B cell (primary cell): ENCODE measurements around the gene RFX2. TPM values are rescaled to one million over a fixed set of nuclear protein-coding genes. Genes with fewer than 3 reads are reported as not detected.

Experiments
- ATAC-seq: fragments of 200-7000 bp; cut with Tn5 transposase; one replicate; pipeline ENCODE4 v1.10.0; 2021; ENCODE audit warnings: low read depth, mild to moderate bottlenecking, moderate number of reproducible peaks, moderate library complexity
- CTCF ChIA-PET: fragments of 350-600 bp; sonication (Branson Sonifier 250); formaldehyde crosslinking; loops from one replicate; lab custom pipeline; 2021; ENCODE audit warnings: antibody characterized with exemption, inconsistent platforms; lab: Charles Lee
- POLR2A ChIA-PET: fragments of 350-600 bp; sonication (Branson Sonifier 250); formaldehyde crosslinking; loops from one replicate; lab custom pipeline; 2021; ENCODE audit warnings: antibody characterized with exemption; lab: Charles Lee
- DNase-seq: peaks from one replicate; pipeline ENCODE4 v3.0.0; 2013
- H2AFZ ChIP-seq: 2 replicates; pipeline ENCODE4 v1.6.1; 2012; ENCODE audit warnings: mild to moderate bottlenecking, low read depth, low read length; ENCODE audit not compliant: insufficient read depth, poor library complexity, severe bottlenecking
- H3K27ac ChIP-seq, 2 donors: 1 replicate in 1 of 2; 2 replicates in 1 of 2; pipeline ENCODE4 v1.5.1; 2012 to 2013; ENCODE audit warnings: low read length in 2 of 2, mild to moderate bottlenecking in 2 of 2, moderate library complexity in 1 of 2
- H3K27me3 ChIP-seq, 4 experiments: fragments of 200-600 bp in 1 of 4; sonication (generic) in 1 of 4; replicated peaks in 1 of 4; 1 replicate in 2 of 4; 2 replicates in 2 of 4; pipeline versions ENCODE4 v1.6.1 to v1.7.0; 2013 to 2016; ENCODE audit warnings: low read length in 3 of 4, mild to moderate bottlenecking in 2 of 4, mixed read lengths in 1 of 4, moderate library complexity in 1 of 4; ENCODE audit not compliant: insufficient read depth in 4 of 4, control insufficient read depth in 3 of 4; ENCODE audit errors: control extremely low read depth in 1 of 4
- H3K36me3 ChIP-seq, 2 experiments: replicated peaks in 1 of 2; 1 replicate in 1 of 2; 2 replicates in 1 of 2; pipeline versions ENCODE4 v1.6.1 to v1.7.1; 2013; ENCODE audit warnings: low read length in 1 of 2; ENCODE audit not compliant: insufficient read depth in 2 of 2, control insufficient read depth in 1 of 2; ENCODE audit errors: control extremely low read depth in 1 of 2, extremely low read depth in 1 of 2
- H3K4me1 ChIP-seq, 2 donors: fragments of 200-600 bp in 1 of 2; sonication (generic) in 1 of 2; 1 replicate in 1 of 2; 2 replicates in 1 of 2; pipeline versions ENCODE4 v1.5.1 to v1.6.1; 2013 to 2017; ENCODE audit warnings: low read length in 2 of 2; ENCODE audit not compliant: control insufficient read depth in 2 of 2, insufficient read depth in 2 of 2
- H3K4me2 ChIP-seq: replicated peaks from 2 replicates; pipeline ENCODE3; 2012; ENCODE audit warnings: mild to moderate bottlenecking, low read depth, low read length; ENCODE audit not compliant: poor library complexity, severe bottlenecking
- H3K4me3 ChIP-seq, 5 experiments: fragments of 200-600 bp in 1 of 5; sonication (generic) in 1 of 5; 1 replicate in 3 of 5; 2 replicates in 2 of 5; pipeline versions ENCODE4 v1.5.1 to v1.7.0; 2011 to 2016; ENCODE audit warnings: low read length in 4 of 5, mild to moderate bottlenecking in 4 of 5, low read depth in 2 of 5, control low read depth in 1 of 5, moderate library complexity in 1 of 5; ENCODE audit not compliant: insufficient read depth in 1 of 5; ENCODE audit errors: control extremely low read depth in 1 of 5, extremely low read depth in 1 of 5
- H3K79me2 ChIP-seq: fragments of 200-600 bp; sonication (generic); one replicate; pipeline ENCODE4 v1.6.0; 2016; ENCODE audit warnings: low read length; ENCODE audit not compliant: control insufficient read depth, insufficient read depth
- H3K9ac ChIP-seq: fragments of 200-600 bp; sonication (generic); 2 replicates; pipeline ENCODE4 v1.6.1; 2017; ENCODE audit warnings: mild to moderate bottlenecking, low read length, moderate library complexity
- H3K9me3 ChIP-seq, 3 donors: one replicate each; pipeline versions ENCODE4 v1.6.1 to v1.7.1; 2013; ENCODE audit warnings: low read length in 2 of 3; ENCODE audit not compliant: control insufficient read depth in 2 of 3, insufficient read depth in 1 of 3; ENCODE audit errors: control extremely low read depth in 1 of 3
- H4K20me1 ChIP-seq: 2 replicates; pipeline ENCODE4 v1.6.0; 2012; ENCODE audit warnings: mild to moderate bottlenecking, low read length; ENCODE audit not compliant: insufficient read depth, control insufficient read depth, poor library complexity, severe bottlenecking
- H3K27ac Mint-ChIP-seq: one replicate; pipeline ENCODE4 v1.8.0; 2021; ENCODE audit warnings: mixed read lengths
- H3K27me3 Mint-ChIP-seq: one replicate; pipeline ENCODE4 v1.8.0; 2021; ENCODE audit warnings: mixed read lengths
- H3K4me1 Mint-ChIP-seq: one replicate; pipeline ENCODE4 v1.8.0; 2021; ENCODE audit warnings: mixed read lengths
- H3K4me3 Mint-ChIP-seq: one replicate; pipeline ENCODE4 v1.8.0; 2021; ENCODE audit warnings: mixed read lengths
- H3K9me3 Mint-ChIP-seq: one replicate; pipeline ENCODE4 v1.8.0; 2022; ENCODE audit warnings: mixed read lengths; ENCODE audit not compliant: insufficient read depth
- EZH2 ChIP-seq: IDR thresholded peaks from 2 replicates; pipeline ENCODE4 v1.6.1; 2012; ENCODE audit warnings: borderline replicate concordance, low read depth, mild to moderate bottlenecking, moderate library complexity, low read length; ENCODE audit not compliant: insufficient read depth, poor library complexity, severe bottlenecking
- WGBS: methylation state at CpG from one replicate; pipeline ENCODE4 v1.1.5; 2013; ENCODE audit warnings: missing lambda C conversion rate; ENCODE audit not compliant: insufficient coverage; 5-methylcytosine and 5-hydroxymethylcytosine counted together
- intact Hi-C: fragments of 100-400 bp; cut with micrococcal nuclease; formaldehyde crosslinking; loops from one replicate; pipeline ENCODE4 v1.10.0; 2022
- polyA plus RNA-seq: library from polyadenylated mRNA; depleted of rRNA; stranded (reverse); fragments of >200 nt; gene quantifications from 2 replicates; pipeline ENCODE4 v1.2.3, GENCODE V29; 2012
- total RNA-seq, 2 donors: library from RNA; stranded (reverse); fragments of 120-200 nt in 1 of 2; gene quantifications; 1 replicate in 1 of 2; 2 replicates in 1 of 2; pipeline versions ENCODE4 v1.2.3 to v1.2.4, GENCODE V29; 2013 to 2022
- TF ChIP-seq, protein P1 (sequence below): fragments of 200-600 bp; IDR thresholded peaks from one replicate; pipeline ENCODE4 v1.8.0; 2022; ENCODE audit warnings: antibody characterized with exemption, mild to moderate bottlenecking

The RFX2 gene
- total and polyA plus RNA-seq, 2 donors (not counting 1 experiment from before 2014, with no cell fraction given) = 7.1 to 8.6 TPM

DNA sequence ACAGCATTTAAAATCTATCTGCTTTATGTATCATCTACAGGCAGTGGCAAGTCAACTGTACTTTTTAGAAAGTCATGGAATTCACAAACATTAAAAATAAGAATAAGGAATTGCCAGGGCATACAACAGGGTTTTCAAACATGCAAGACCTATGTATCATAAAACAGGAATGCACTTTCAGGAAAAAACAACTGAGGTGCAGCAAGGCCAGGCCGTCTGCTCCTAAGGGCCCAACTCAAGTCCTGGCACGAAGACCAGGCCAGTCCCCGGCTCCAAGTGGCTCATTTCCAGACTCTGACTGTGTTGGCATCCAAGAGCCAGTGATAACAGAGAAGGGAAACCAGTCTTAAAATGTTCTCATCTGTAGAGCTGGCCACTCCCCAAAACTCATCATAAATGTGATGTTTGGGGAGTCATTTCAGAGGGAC lies 7.1 kb downstream of the RFX2 start:
- Mint-ChIP-seq H3K4me3 (no peak overlapping the region), H3K4me1 (peaks cover 17% of the 10 kb centered on the region), H3K27ac (no peak overlapping the region), H3K9me3 (peaks cover 4% of the 10 kb centered on the region), H3K27me3 (peaks cover 7% of the 10 kb centered on the region)
- Histone ChIP-seq H2AFZ (no peak overlapping the region), H3K36me3 (no peaks in the 10 kb centered on the region), H3K4me3 (no peak overlapping the region), H3K4me2 (no peak overlapping the region), H4K20me1 (no peaks in the 10 kb centered on the region), H3K79me2 (no peaks in the 10 kb centered on the region), H3K9me3 (peaks cover 0 to 8% (median 0%) of the 10 kb centered on the region in 3 donors), H3K27me3 (peaks cover 0 to 16% (median 1%) of the 10 kb centered on the region in 4 experiments), H3K27ac (no peak overlapping the region), H3K4me1 (peaks cover 12 to 14% of the 10 kb centered on the region in 2 donors), H3K9ac (no peak overlapping the region)
- no peak for ATAC-seq
- WGBS = 100% methylated on average over 3 of the region's 3 CpGs
- no peak for DNase-seq
- ChIA-PET CTCF (interaction anchor here (2.7 kb wide), 1 partner anchor 23 kb away, joined by 9 read pairs; no protein-coding TSS in a partner anchor), POLR2A (interaction anchor here (0.6 kb wide), 1 partner anchor 8 kb away, joined by 4 read pairs; no protein-coding TSS in a partner anchor)
- no peak for TF ChIP-seq EZH2
- TF ChIP-seq, protein P1, sequence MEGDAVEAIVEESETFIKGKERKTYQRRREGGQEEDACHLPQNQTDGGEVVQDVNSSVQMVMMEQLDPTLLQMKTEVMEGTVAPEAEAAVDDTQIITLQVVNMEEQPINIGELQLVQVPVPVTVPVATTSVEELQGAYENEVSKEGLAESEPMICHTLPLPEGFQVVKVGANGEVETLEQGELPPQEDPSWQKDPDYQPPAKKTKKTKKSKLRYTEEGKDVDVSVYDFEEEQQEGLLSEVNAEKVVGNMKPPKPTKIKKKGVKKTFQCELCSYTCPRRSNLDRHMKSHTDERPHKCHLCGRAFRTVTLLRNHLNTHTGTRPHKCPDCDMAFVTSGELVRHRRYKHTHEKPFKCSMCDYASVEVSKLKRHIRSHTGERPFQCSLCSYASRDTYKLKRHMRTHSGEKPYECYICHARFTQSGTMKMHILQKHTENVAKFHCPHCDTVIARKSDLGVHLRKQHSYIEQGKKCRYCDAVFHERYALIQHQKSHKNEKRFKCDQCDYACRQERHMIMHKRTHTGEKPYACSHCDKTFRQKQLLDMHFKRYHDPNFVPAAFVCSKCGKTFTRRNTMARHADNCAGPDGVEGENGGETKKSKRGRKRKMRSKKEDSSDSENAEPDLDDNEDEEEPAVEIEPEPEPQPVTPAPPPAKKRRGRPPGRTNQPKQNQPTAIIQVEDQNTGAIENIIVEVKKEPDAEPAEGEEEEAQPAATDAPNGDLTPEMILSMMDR = no peak
- intact Hi-C loops = no loop called here

DNA sequence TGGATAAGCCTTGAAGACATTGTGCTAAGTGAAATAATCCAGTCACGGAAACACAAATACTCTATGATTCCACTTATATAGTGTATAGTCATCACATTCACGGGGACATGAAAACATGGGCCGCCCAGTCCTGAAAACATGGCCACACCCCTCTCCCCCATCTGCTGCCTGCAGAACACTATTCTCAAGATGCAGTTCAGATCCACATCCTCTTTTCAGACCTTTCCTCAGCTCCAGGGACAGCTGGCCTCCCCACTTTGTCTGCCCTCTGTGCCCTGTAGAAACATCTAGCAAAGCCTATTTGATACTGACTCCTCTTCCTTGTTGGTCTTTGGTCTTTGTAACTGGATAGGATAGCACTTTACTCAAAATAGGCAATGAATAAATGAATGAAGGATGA lies 8.3 kb downstream of the RFX2 start:
- TF ChIP-seq, protein P1 = no peak
- no peak for TF ChIP-seq EZH2
- POLR2A ChIA-PET = interaction anchor here (0.5 kb wide), 1 partner anchor 1645 kb away, joined by 6 read pairs; the partner anchor contains the start of gene UBXN6
- ATAC-seq (no peak), DNase-seq (no peak)
- Histone ChIP-seq H3K9me3 (peaks cover 0 to 8% (median 0%) of the 10 kb centered on the region in 3 donors), H3K9ac (no peak overlapping the region), H3K79me2 (no peaks in the 10 kb centered on the region), H3K27me3 (peaks cover 0 to 9% (median 0%) of the 10 kb centered on the region in 4 experiments), H3K27ac (no peak overlapping the region), H3K4me1 (peaks cover 11 to 12% of the 10 kb centered on the region in 2 donors), H4K20me1 (no peaks in the 10 kb centered on the region), H2AFZ (no peak overlapping the region), H3K4me3 (no peak overlapping the region), H3K4me2 (no peak overlapping the region), H3K36me3 (no peaks in the 10 kb centered on the region)
- Mint-ChIP-seq H3K27ac (no peak overlapping the region), H3K4me1 (peaks cover 14% of the 10 kb centered on the region), H3K9me3 (peaks cover 4% of the 10 kb centered on the region), H3K4me3 (no peak overlapping the region), H3K27me3 (peaks cover 3% of the 10 kb centered on the region)
- 87% methylated on average over 2 of the region's 3 CpGs for WGBS
- CTCF ChIA-PET = interaction anchor here (1.2 to 2.7 kb wide), 2 partner anchors 14 to 24 kb away, joined by 5 to 9 read pairs; no protein-coding TSS in a partner anchor
- intact Hi-C loops = loop anchor here (2.0 kb wide), 1 partner anchor 15 kb away; no protein-coding TSS in a partner anchor
